ENCODE data around the gene ZNF574.

The ZNF574 gene

GRCh38 chr19:42057846-42058245 is 18.1 kb upstream of the ZNF574 start:
- DNase-seq (ENCODE audit: low read depth in 2 of 2, low spot score in 1 of 2): no peak

GRCh38 chr19:42059196-42059595 is 16.8 kb upstream of the ZNF574 start:
- no peak for DNase-seq (ENCODE audit: low read depth in 2 of 2, low spot score in 1 of 2)

- DNase-seq (ENCODE audit: low read depth in 2 of 2, low spot score in 1 of 2): no peak
Measured at GRCh38 chr19:42060117-42060516, 15.8 kb upstream of the ZNF574 start.

GRCh38 chr19:42062381-42062780 is 13.6 kb upstream of the ZNF574 start:
- no peak for DNase-seq (ENCODE audit: low read depth in 2 of 2, low spot score in 1 of 2)

- no peak for DNase-seq (ENCODE audit: low read depth in 2 of 2, low spot score in 1 of 2)
Measured at GRCh38 chr19:42064432-42064831, 11.5 kb upstream of the ZNF574 start.

- DNase-seq (ENCODE audit: low read depth in 2 of 2, low spot score in 1 of 2): no peak
Measured at GRCh38 chr19:42065051-42065450, 10.9 kb upstream of the ZNF574 start.

- no peak for DNase-seq (ENCODE audit: low read depth in 2 of 2, low spot score in 1 of 2)
Measured at GRCh38 chr19:42065511-42065910, 10.5 kb upstream of the ZNF574 start.

- DNase-seq (ENCODE audit: low read depth in 2 of 2, low spot score in 1 of 2): no peak
Measured at GRCh38 chr19:42066075-42066754, 9.8 kb upstream of the ZNF574 start.

- DNase-seq (ENCODE audit: low read depth in 2 of 2, low spot score in 1 of 2): no peak
Measured at GRCh38 chr19:42067315-42067888, 8.6 kb upstream of the ZNF574 start.

- DNase-seq (ENCODE audit: low read depth in 2 of 2, low spot score in 1 of 2): no peak
Measured at GRCh38 chr19:42068361-42068755, 7.6 kb upstream of the ZNF574 start.

GRCh38 chr19:42068756-42069571 is 7.0 kb upstream of the ZNF574 start:
- DNase-seq (ENCODE audit: low read depth in 2 of 2, low spot score in 1 of 2): no peak

- no peak for DNase-seq (ENCODE audit: low read depth in 2 of 2, low spot score in 1 of 2)
Measured at GRCh38 chr19:42069619-42070351, 6.2 kb upstream of the ZNF574 start, which contains the start of gene GRIK5. Gene GRIK5, minus strand, starts transcription at chr19:42070206. Its CDS starts 4,436 bp downstream, at chr19:42065770.

GRCh38 chr19:42071247-42071646 is 4.7 kb upstream of the ZNF574 start:
- no peak for DNase-seq (ENCODE audit: low read depth in 2 of 2, low spot score in 1 of 2)

GRCh38 chr19:42074513-42075363 is 1.2 kb upstream of the ZNF574 start:
- DNase-seq (ENCODE audit: low read depth in 2 of 2, low spot score in 1 of 2): no peak

GRCh38 chr19:42075364-42075615 is 676 bp upstream of the ZNF574 start:
- DNase-seq (ENCODE audit: low read depth in 2 of 2, low spot score in 1 of 2): no peak

GRCh38 chr19:42076380-42076944 is 496 bp downstream of the ZNF574 start:
- peak; percentile 15 to 16 for DNase-seq (ENCODE audit: low read depth in 2 of 2, low spot score in 1 of 2)

GRCh38 chr19:42078058-42078457 is 2.1 kb downstream of the ZNF574 start:
- no peak for DNase-seq (ENCODE audit: low read depth in 2 of 2, low spot score in 1 of 2)

GRCh38 chr19:42078538-42079275 is 2.7 kb downstream of the ZNF574 start:
- DNase-seq (ENCODE audit: low read depth in 2 of 2, low spot score in 1 of 2): no peak

GRCh38 chr19:42079276-42079669 is 3.3 kb downstream of the ZNF574 start:
- no peak for DNase-seq (ENCODE audit: low read depth in 2 of 2, low spot score in 1 of 2)

All from stimulated activated CD8-positive, alpha-beta memory T cell treated with anti-CD3 and anti-CD28 coated beads, Interleukin-4, amount 100 ng/mL, for 4 hours (primary cell).